Activated CD4-positive, CD25-positive, alpha-beta regulatory T cell treated with anti-CD3 and anti-CD28 coated beads, Interleukin-2, amount 50 U/mL, for 24 hours (primary cell): ENCODE results near the gene CXCL12.

ENCODE experiments used
- ATAC-seq, 2 donors: fragments of 150-1000 bp; cut with Tn5 transposase; one replicate each; pipeline ENCODE4 v1.10.0; 2021; ENCODE audit warnings: mild to moderate bottlenecking in 1 of 2, moderate library complexity in 1 of 2

CXCL12 gene

DNA sequence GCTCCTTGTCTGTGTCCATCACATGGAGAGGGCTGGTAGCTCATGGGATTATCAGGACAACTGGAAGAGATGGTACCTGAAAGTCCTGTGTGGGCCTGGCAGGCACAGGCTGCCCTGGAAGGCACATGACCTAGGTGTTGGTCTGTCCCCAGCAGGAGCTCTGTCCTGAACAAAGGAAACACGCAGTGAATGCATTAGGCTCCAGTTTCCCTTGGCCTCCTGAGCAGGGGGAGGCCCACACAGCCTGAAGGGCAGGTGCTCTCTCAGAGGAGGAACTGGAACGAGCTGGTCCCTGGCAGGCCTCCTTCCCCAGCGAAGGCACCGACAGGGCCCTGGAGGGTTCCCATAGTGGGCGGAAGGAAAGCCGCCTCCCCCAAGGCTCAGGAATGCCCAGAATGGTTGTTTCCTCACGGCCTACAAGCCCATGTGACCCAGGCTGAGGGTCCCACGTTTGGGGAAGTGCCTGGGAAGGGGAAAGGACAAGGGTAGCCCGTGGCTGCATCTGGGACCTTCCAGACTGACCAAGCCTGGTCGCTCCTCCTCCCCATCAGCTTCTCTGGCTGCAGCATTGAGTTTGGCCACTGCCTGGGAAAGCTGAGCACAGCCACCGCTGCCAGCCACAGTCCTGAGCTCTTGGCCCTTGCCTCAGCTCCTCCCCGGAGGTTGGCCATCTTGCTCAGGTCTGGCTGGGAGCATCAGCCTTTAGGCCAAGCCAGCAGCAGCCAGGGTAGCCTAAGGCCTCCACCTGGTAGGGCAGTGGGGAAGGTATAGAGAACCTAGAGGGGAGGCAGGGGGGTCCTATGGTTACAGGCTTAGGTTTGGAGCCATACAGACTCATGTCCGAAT, 21.8 kb downstream of the CXCL12 start:
- ATAC-seq: no peak

DNA sequence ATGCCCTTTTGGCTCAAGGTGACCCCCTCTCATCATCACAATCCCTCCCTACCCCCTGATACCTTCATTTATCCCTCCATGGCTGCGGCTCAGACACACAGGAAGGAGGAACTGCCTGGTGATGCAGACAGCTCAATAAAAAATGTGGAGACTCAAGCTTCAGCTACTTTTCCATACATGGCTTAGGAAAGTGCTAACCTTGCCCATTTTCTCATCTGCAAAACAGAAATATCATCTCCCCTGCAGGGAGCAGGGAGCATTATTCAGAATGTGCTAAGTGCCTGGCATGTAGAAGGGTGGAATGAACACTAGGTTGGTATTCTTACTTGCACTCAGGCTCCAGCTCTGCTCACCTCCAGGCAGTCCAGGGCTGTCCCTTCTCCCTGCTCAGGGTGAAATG, 23.8 kb downstream of the CXCL12 start:
- ATAC-seq: no peak

GRCh38 chr10:44358080-44358771, 26.7 kb downstream of the CXCL12 start:
- ATAC-seq: no peak

DNA sequence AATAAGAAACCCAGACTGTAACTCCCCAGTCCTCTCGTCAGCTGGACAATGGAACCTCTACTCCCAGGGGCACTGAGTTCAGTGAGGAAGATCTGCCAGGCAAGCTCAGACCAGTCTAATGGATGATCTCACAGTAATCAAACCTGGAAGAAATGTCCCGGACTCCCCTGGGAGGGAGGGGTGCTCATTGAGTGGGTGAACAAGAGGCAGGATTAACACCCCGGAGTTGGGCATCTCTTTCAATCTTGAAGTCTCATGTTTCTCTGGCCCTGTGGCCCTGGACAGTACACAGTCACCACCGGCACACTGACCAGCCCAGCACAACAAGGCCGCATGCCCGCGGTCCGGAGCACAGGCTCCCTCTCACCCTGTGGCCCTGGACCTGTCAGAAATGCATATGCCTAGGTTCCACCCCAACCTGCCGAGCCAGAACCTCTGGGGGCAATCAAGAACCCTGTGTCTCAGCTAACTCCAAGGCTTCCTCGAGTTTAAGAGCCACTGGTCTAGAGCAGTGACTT, 27.8 kb downstream of the CXCL12 start:
- ATAC-seq: no peak

GRCh38 chr10:44356139-44357022, 28.5 kb downstream of the CXCL12 start:
- no peak for ATAC-seq

DNA sequence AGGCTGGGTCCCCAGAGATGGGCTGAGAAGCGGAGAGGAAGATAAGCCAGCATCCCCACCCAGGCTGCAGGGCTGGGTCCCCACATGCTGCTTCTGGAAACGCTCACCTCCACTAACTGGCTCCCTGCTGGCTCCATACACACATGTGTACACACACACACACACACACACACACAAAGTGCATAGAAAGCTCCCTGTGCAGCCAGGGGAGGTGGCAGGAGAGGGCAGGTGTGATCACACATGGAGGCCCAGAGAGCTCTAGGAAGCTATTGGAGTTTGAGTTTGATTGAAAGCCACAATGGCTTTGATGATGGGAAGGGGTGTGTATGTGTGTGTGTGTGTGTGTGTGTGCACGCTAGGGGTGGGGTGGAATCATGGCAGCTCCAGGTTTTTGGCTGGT, 29.3 kb downstream of the CXCL12 start:
- ATAC-seq: no peak

DNA sequence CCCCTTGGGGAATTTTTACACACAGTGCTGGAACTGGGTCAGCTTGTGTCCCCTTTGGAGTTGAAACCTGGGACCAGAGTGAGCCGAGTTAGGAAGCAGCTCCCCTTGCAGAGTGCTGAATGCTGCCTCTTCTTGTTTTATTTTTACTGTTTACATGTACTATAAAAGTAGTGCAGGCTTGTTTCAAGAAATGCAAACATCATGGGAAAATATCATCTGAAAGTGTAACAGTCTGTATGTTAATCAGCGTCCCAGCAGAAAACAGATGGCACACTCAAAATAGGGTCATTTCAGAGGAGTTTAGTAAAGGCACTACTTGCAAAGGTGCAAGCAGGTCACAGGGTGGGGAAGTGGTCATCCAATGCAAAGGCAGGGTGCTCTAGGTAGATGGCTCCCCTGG, 30.1 kb downstream of the CXCL12 start:
- ATAC-seq: no peak

DNA sequence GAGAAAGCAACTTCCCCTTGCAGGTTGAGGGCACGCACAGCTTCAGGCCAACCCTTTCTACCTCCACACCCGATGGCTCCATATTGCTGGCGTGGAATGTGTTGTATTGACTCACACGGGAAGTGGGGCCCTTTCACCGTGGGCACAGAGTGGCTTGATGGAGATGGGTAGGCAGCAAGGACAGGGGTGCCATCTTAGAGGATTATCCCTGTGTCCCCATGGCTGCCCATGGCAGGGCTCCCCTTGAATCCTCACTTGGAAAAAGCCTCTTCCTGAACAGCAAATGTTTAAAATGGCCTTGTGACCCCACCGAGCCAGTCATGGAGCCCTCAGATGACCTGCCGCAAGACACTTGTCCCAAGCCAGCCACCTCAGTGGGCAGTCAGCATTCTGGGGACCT, 31.2 kb downstream of the CXCL12 start:
- ATAC-seq: no peak

DNA sequence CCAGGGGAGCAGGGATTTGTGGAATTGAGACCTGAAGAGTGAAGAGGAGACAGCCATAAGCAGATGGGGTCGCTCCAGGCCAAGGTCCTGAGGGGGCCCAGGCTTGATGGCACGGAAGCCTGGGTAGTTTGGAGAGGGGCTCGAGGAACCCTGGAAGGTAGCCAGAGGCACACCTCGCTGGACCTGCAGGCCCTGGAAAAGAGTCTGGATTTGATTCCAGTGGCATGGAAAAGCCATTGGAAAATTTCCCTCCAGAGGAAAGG, 31.8 kb downstream of the CXCL12 start:
- no peak for ATAC-seq

DNA sequence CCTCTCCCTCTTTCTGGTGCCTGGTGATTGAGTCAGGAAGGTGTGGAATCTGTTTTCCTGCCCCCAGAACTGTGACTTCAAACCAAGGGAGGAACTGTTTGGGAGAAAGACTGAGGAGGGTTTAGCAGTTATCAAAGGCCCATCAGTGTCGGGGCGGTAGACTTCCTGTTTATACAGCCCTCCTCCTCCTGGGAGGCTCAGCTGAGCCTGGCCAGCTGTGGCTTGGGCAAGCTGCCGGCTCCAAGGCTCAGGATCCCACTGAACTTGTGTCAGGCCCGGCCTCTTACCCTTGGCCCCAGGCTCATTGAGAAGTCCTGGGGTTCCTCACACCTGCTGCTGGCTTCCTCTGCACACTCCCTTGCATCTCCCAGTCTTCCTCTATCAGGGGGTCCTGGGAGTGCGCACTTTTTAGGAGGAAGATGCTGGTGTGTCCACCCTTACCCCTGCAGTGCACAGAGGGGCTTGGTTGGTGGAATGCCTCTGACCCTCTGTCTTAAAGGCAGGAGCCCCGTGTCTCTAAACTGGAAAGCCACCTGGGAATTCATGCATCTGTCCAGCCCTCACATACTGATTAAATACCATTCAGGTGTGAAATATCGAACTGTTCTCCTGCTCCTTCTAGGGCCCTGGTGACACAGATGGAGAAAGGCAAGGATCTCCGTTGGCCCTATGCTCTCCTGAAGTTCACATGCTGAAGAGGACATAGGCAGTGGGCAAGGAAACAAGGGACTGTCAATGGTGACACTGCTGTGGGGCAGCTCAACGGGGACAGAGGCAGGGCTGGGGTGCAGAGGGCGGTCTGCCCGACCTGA, 32.4 kb downstream of the CXCL12 start:
- no peak for ATAC-seq

DNA sequence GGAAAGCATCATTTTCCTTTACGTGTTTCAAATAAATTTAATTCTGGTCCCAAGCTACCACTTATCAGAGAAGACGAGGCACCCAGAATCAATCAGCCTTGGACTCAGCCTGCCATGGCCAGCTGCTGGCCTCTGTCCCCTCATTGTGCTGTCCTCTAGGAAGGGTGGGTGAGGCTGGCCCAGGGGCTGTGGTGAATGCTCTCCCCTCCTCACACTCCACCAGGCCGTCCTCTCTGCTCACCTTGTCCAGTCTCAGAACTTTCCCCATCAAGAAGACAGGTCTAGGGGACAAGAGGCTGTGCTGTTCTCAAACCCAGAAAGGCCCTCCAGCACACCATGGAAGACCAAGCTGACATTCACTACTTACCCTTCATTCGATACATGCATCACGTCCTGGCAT, 36.4 kb downstream of the CXCL12 start:
- no peak for ATAC-seq

- no peak for ATAC-seq
Measured at GRCh38 chr10:44347609-44348400, 37.1 kb downstream of the CXCL12 start.

- ATAC-seq: no peak
Measured at GRCh38 chr10:44344727-44345126, 40.2 kb downstream of the CXCL12 start.

DNA sequence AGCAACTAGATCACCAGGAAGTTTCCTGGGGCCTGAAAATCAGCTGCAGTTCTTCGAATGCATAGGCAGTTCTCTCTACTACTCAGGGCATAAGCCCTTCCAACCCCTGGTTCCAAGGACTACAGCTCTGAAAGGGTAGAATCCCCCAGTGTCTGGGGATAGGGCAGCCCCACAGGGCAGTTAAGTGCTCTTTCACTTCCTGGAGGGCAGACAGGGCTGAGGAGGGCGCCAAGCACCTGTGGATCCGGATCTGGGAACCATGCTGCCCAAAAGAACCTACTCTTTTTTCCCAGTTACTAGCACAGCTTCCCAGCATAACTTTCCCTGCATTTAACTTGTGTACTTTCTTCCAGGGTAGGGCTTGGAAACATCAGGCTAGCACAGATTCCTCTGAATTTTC, 41.1 kb downstream of the CXCL12 start:
- no peak for ATAC-seq

DNA sequence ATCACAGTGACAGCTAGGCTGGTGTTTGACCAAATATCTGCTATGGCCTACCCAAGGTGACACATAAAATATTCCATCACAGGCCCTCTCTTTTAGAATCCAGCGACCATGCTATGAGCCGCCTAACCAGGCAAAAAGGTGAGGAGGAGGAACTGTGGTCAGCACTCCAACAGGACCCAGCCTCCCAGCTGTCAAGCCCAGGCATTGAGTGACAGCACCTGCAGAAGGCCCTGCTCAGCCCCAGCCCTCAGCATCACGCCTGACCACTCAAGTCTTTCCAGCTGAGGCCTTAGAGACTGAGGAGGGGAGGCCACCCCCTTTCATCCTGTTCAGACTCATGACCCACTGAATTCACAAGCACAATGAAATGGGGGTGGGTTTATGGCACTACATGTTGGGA, 43.0 kb downstream of the CXCL12 start:
- ATAC-seq: no peak

- ATAC-seq: no peak
Measured at GRCh38 chr10:44340557-44340956, 44.3 kb downstream of the CXCL12 start.

DNA sequence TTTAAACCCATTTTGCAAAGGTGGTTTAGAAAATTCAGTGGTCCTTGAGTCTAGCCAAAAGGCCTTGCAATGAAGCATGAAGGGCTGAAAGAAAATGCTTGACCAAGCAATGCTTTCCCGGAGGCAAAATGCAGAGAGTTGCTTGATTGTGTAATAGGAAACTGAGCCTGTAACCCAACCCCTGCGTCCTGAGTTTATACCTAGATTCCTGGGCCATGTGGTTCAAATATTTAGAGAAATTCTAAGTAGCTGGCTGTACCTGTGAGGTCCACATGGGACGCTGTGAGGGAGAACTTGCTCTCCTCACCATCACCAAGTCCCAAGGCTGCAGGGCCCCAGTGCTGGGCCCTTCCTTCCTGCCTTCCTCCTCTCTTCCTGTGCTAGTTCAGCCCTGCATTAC, 45.7 kb downstream of the CXCL12 start:
- no peak for ATAC-seq

DNA sequence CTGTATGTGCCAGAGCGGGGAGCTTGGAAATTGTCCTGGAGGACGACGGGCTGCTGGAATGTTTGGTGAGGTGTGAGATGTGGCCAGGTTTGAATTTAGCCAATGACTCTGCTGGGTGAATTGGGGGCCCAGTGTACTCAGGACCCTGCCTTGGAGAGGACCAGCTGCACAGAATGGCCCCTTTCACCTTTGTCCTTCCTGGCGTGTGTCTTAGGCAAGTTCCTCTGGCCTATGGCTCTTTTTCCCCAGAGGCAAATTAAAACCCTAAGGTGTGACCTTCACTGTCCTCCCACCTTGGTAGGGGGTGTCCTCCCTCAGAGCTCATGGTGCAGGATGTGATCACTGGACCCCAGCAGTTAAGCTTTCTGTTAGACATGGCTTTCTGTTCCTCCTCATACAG, 47.8 kb downstream of the CXCL12 start:
- ATAC-seq: no peak

- no peak for ATAC-seq
Measured at GRCh38 chr10:44335330-44336021, 49.4 kb downstream of the CXCL12 start.

DNA sequence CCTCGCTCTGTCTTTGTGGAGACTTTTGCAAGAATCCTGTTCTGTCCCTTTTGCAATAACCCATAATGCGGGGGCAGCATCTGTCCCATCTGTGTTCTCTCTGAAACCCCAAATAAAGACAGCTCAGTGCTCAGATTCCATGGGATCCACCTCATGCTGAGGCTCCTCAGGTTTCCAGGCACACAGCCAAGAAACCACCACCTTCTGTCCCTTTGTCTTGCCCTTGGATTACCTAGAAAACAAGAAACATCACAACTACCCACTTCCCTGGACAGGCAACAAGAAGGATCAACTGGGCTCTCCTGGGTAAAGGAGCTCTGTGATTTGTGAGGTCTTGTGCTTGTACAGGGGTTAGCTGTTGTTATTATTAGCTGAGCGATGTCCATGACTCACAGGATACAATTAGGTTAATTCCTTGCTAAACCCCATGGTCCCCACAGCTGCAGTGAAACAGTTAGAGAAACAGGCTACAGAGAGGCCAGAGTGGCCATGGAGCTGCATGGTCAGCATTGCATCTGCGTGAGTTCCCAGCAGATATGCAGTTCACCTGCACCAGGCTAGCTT, 50.2 kb downstream of the CXCL12 start:
- no peak for ATAC-seq

DNA sequence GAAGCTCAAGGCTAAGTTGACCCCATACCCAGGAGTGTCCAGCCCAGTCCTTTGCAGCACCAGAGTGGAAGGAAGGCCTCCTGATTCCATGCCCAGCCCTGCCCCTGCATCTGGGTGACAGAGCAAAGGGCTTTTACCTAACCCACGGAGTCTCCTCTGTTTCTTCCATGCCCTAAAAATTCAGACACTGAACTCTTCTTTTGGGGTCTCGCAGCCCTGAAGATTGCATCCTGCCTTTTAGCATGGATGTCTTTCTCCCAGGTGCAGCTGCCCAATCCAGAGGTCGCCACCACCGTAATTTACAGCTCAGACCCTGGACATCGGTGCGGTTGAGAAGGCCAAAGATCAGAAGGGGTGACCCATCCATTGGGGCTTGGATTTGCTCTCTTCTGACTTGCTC, 50.8 kb downstream of the CXCL12 start:
- ATAC-seq: no peak
